HCT116 (cell line): ENCODE data around the gene TBX2. TPM values are rescaled to one million over a fixed set of nuclear protein-coding genes. Genes with fewer than 3 reads are reported as not detected.

ENCODE experiments used
- ATAC-seq: fragments of 200-7000 bp; cut with Tn5 transposase; 2 replicates; pipeline ENCODE4 v1.9.1; 2020; ENCODE audit warnings: mild to moderate bottlenecking, moderate library complexity
- BruUV-seq: library from RNA; stranded (reverse); fragments of 400-500 nt; replicated peaks from 2 replicates; lab custom pipeline; 2021; lab: Mats Ljungman, UMichigan
- CTCF ChIA-PET: fragments of 300-600 bp; sonication (Branson Sonifier 250); formaldehyde crosslinking; loops from one replicate; lab custom pipeline; 2021; ENCODE audit warnings: antibody characterized with exemption; lab: Charles Lee
- POLR2A ChIA-PET: fragments of 300-600, 350-600 bp; sonication (Branson Sonifier 250); formaldehyde crosslinking; loops from one replicate; lab custom pipeline; 2021; ENCODE audit warnings: antibody characterized with exemption; lab: Charles Lee
- RAD21 ChIA-PET, 2 experiments: fragments of 300-600 bp; sonication (Branson Sonifier 250); formaldehyde crosslinking; loops; one replicate each; lab custom pipeline; 2023; ENCODE audit warnings: low total read pairs in 2 of 2; ENCODE audit not compliant: uncharacterized antibody in 2 of 2, unreplicated experiment in 2 of 2, low non-redundant PET in 1 of 2; lab: Charles Lee
- DNase-seq: peaks from one replicate; pipeline ENCODE4 v3.0.0-alpha.2; 2010; ENCODE audit warnings: low read depth, low spot score
- H2AFZ ChIP-seq: fragments of 200-600 bp; shearing (Covaris generic), sonication (generic); 2 replicates; pipeline ENCODE4 v1.6.1; 2017; ENCODE audit warnings: low read depth, mixed run types, mixed read lengths, antibody characterized with exemption, low read length; ENCODE audit not compliant: poor library complexity, severe bottlenecking
- H3K27ac ChIP-seq: 2 replicates; pipeline ENCODE4 v1.5.1; 2012; ENCODE audit warnings: low read depth, low read length
- H3K27me3 ChIP-seq: fragments of 200-600 bp; sonication (generic); 2 replicates; pipeline ENCODE4 v1.6.1; 2016; ENCODE audit warnings: mixed run types, low read length, mixed read lengths; ENCODE audit not compliant: insufficient read depth
- H3K36me3 ChIP-seq, 2 experiments: fragments of 200-500 bp in 1 of 2; fragments of 200-600 bp in 1 of 2; sonication (Bioruptor generic) in 1 of 2; sonication (generic) in 1 of 2; 2 replicates each; pipeline versions ENCODE4 v1.5.1 to v1.6.1; 2014 to 2016; ENCODE audit warnings: low read length in 2 of 2, inconsistent platforms in 1 of 2, mixed read lengths in 1 of 2, mixed run types in 1 of 2; ENCODE audit not compliant: insufficient read depth in 2 of 2, control insufficient read depth in 1 of 2
- H3K4me1 ChIP-seq, 2 experiments: fragments of 200-600 bp in 1 of 2; sonication (generic) in 1 of 2; 2 replicates each; pipeline versions ENCODE4 v1.5.1 to v1.6.1; 2012 to 2017; ENCODE audit warnings: low read length in 2 of 2, inconsistent platforms in 1 of 2, mild to moderate bottlenecking in 1 of 2, mixed read lengths in 1 of 2, mixed run types in 1 of 2, moderate library complexity in 1 of 2; ENCODE audit not compliant: insufficient read depth in 2 of 2, control insufficient read depth in 1 of 2
- H3K4me2 ChIP-seq: fragments of 200-600 bp; sonication (generic); 2 replicates; pipeline ENCODE4 v1.6.1; 2017; ENCODE audit warnings: mixed run types, low read length, mixed read lengths
- H3K4me3 ChIP-seq, 2 experiments: fragments of 200-600 bp in 1 of 2; sonication (generic) in 1 of 2; replicated peaks in 1 of 2; 2 replicates each; pipeline ENCODE4 v1.5.1; 2011 to 2016; ENCODE audit warnings: low read length in 2 of 2, control low read depth in 1 of 2, low read depth in 1 of 2, mild to moderate bottlenecking in 1 of 2, mixed read lengths in 1 of 2, mixed run types in 1 of 2
- H3K79me2 ChIP-seq: fragments of 200-600 bp; sonication (generic); 2 replicates; pipeline ENCODE4 v1.6.1; 2017; ENCODE audit warnings: mild to moderate bottlenecking, mixed run types, low read length, moderate library complexity, mixed read lengths; ENCODE audit not compliant: insufficient read depth
- H3K9ac ChIP-seq: fragments of 200-600 bp; sonication (generic); 2 replicates; pipeline ENCODE4 v1.6.1; 2016; ENCODE audit warnings: low read length, mixed read lengths
- H3K9me2 ChIP-seq: fragments of 200-600 bp; sonication (generic), shearing (Covaris generic); 2 replicates; pipeline ENCODE4 v1.6.1; 2017; ENCODE audit warnings: mixed run types, mild to moderate bottlenecking, moderate library complexity; ENCODE audit not compliant: insufficient read depth
- H3K9me3 ChIP-seq, 2 experiments: fragments of 200-500 bp in 1 of 2; fragments of 200-600 bp in 1 of 2; sonication (Bioruptor generic) in 1 of 2; sonication (generic) in 1 of 2; 2 replicates each; pipeline ENCODE4 v1.6.1; 2014 to 2017; ENCODE audit warnings: low read length in 2 of 2, mixed read lengths in 2 of 2, inconsistent platforms in 1 of 2, low read depth in 1 of 2, mild to moderate bottlenecking in 1 of 2, mixed run types in 1 of 2, moderate library complexity in 1 of 2; ENCODE audit not compliant: control insufficient read depth in 1 of 2, insufficient read depth in 1 of 2
- H4K20me1 ChIP-seq: fragments of 200-600 bp; sonication (generic), shearing (Covaris generic); 2 replicates; pipeline ENCODE4 v1.6.1; 2017; ENCODE audit warnings: mixed run types, mild to moderate bottlenecking, moderate library complexity; ENCODE audit not compliant: insufficient read depth
- CEBPB ChIP-seq: IDR thresholded peaks from 2 replicates; pipeline ENCODE4 v1.6.1; 2012; ENCODE audit warnings: low read depth
- POLR2A ChIP-seq: IDR thresholded peaks from 2 replicates; pipeline ENCODE4 v1.7.0; 2011; ENCODE audit warnings: borderline replicate concordance; ENCODE audit not compliant: insufficient read depth, insufficient read length; ENCODE audit errors: extremely low read depth
- YY1 ChIP-seq: IDR thresholded peaks from 2 replicates; pipeline ENCODE4 v1.6.1; 2011; ENCODE audit warnings: low read length, low read depth, moderate library complexity, mild to moderate bottlenecking; ENCODE audit not compliant: insufficient replicate concordance; ENCODE audit errors: extremely low read depth
- ZFX ChIP-seq: fragments of 450-650 bp; IDR thresholded peaks from 2 replicates; pipeline ENCODE4 v1.6.1; 2017
- ZNF274 ChIP-seq: fragments of 200-500 bp; sonication (Bioruptor generic); IDR thresholded peaks from 2 replicates; pipeline ENCODE4 v1.6.1; 2014; ENCODE audit warnings: mild to moderate bottlenecking, low read depth, low read length, inconsistent platforms
- intact Hi-C: fragments of 100-400 bp; cut with micrococcal nuclease; formaldehyde crosslinking; loops from 2 replicates; pipeline ENCODE4 v1.10.0; 2022
- total RNA-seq: library from RNA; stranded (reverse); gene quantifications from one replicate; pipeline ENCODE4 v1.2.1, GENCODE V29; 2021; ENCODE audit not compliant: unreplicated experiment
- TF ChIP-seq, protein P1 (sequence below), 3 experiments: fragments of 200-600 bp in 1 of 3; sonication (generic) in 1 of 3; IDR thresholded peaks in 2 of 3; conservative IDR thresholded peaks in 1 of 3; 2 replicates each; pipeline ENCODE4 v1.5.1; 2012 to 2017; ENCODE audit warnings: low read depth in 2 of 3, low read length in 2 of 3, antibody characterized with exemption in 1 of 3, borderline replicate concordance in 1 of 3, control low read depth in 1 of 3, mild to moderate bottlenecking in 1 of 3, mixed read lengths in 1 of 3, mixed run types in 1 of 3, moderate library complexity in 1 of 3; ENCODE audit not compliant: insufficient read depth in 1 of 3
- TF ChIP-seq, protein P2 (sequence below): IDR thresholded peaks from 2 replicates; pipeline ENCODE4 v1.6.1; 2012
- TF ChIP-seq, protein P3 (sequence below): IDR thresholded peaks from 2 replicates; pipeline ENCODE4 v1.6.1; 2011; ENCODE audit warnings: mild to moderate bottlenecking, low read length, moderate library complexity; ENCODE audit not compliant: insufficient replicate concordance; ENCODE audit errors: extremely low read depth

TBX2 gene
- total RNA-seq, 1 experiment from 2014 or later: 0.71 TPM

DNA sequence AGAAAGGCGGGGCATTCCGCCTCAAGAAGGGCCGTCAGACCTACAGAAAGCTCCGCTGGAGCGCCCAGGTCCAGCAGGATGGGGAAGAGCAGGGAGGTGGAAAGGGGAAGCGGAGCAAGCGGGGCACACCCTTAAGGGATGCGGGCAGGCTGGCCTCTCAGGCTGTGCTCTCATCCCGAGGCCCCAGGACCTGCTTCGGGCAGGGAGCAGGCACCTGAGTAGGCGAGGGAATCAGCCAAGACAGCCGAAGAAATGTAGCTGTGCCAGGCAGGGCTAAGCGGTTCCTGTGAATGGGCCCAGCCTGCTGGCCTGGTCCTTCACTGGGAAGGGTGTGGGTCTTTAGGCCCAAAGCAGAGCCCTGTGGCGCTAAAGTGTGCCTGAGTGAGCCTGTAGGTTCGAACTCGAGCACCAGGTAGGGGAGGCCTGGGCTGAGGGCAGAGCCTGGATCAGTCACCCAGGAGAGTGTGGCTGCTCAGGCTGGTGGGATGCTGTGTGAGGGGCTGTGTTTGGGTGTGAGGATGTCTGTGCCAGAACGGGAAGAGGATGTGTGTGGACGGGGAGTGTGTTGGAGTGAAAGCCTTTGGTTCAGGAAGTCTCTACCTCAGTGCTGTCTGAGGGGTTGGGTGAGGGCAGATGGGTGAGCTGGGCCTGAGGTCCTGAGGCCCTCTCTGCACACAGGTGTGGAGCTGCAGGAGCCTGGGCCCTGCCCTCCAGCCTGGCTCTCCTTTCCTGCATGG lies 55.8 kb downstream of the TBX2 start:
- DNase-seq (no peak), ATAC-seq (no peak)
- no TSS peak for BruUV-seq
- H3K9me3 ChIP-seq: no peaks in the 10 kb centered on the region
- no peaks in the 10 kb centered on the region for H3K4me1 ChIP-seq
- RAD21 ChIA-PET: no interaction called here
- intact Hi-C loops: no loop called here
- no peak overlapping the region for H3K9ac ChIP-seq
- POLR2A ChIA-PET: no interaction called here
- no peak overlapping the region; the same call in 1 of the 2 replicates for H3K27ac ChIP-seq
- H2AFZ ChIP-seq: no peak overlapping the region
- CTCF ChIA-PET: no interaction called here
- no peaks in the 10 kb centered on the region for H3K36me3 ChIP-seq
- no peak overlapping the region for H3K4me3 ChIP-seq
- no peaks in the 10 kb centered on the region for H3K9me2 ChIP-seq
- H3K27me3 ChIP-seq: no peaks in the 10 kb centered on the region
- no peaks in the 10 kb centered on the region for H3K79me2 ChIP-seq
- H4K20me1 ChIP-seq: no peaks in the 10 kb centered on the region
- TF ChIP-seq, protein P1, sequence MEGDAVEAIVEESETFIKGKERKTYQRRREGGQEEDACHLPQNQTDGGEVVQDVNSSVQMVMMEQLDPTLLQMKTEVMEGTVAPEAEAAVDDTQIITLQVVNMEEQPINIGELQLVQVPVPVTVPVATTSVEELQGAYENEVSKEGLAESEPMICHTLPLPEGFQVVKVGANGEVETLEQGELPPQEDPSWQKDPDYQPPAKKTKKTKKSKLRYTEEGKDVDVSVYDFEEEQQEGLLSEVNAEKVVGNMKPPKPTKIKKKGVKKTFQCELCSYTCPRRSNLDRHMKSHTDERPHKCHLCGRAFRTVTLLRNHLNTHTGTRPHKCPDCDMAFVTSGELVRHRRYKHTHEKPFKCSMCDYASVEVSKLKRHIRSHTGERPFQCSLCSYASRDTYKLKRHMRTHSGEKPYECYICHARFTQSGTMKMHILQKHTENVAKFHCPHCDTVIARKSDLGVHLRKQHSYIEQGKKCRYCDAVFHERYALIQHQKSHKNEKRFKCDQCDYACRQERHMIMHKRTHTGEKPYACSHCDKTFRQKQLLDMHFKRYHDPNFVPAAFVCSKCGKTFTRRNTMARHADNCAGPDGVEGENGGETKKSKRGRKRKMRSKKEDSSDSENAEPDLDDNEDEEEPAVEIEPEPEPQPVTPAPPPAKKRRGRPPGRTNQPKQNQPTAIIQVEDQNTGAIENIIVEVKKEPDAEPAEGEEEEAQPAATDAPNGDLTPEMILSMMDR (IDR thresholded peaks at IDR 0.05 in 2 of 3, conservative IDR thresholded peaks at IDR 0.05 in 1 of 3; ENCODE audit: borderline replicate concordance in 1 of 3, insufficient read depth in 1 of 3, low read depth in 2 of 3, low read length in 2 of 3): no peak
- TF ChIP-seq, protein P2, sequence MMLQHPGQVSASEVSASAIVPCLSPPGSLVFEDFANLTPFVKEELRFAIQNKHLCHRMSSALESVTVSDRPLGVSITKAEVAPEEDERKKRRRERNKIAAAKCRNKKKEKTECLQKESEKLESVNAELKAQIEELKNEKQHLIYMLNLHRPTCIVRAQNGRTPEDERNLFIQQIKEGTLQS: no peak
- TF ChIP-seq ZFX: no peak
- no peak overlapping the region for H3K4me2 ChIP-seq

DNA sequence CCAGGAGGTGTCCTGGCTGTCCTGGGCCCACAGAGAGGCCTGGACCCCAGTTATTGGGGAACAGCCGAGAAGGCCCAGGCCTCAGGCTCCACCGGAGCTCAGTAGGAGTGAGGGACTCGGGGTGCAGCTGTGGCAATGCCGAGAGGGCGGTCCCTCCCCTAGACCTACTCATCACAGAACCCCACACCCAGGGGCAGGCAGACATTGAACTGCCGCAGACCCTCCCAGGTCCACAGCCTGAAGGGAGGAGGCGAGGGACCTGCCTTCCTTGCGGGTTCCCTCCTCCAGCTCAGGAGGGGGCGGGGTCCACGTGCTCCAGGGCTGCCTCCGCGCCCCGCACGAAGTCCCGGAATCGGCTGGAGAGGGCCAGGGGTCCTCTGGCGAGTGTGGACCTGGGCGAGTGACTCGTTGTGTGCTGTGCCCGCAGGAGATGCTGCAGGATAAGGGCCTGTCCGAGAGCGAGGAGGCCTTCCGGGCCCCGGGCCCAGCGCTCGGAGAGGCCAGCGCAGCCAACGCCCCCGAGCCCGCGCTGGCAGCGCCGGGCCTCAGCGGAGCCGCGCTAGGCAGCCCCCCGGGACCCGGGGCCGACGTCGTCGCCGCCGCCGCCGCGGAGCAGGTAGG lies 56.5 kb downstream of the TBX2 start:
- Histone ChIP-seq H3K27ac (no peak overlapping the region; the same call in 1 of the 2 replicates), H3K4me1 (no peaks in the 10 kb centered on the region), H3K9me3 (no peaks in the 10 kb centered on the region), H3K9me2 (no peaks in the 10 kb centered on the region), H3K9ac (no peak overlapping the region), H4K20me1 (no peaks in the 10 kb centered on the region), H3K27me3 (no peaks in the 10 kb centered on the region), H2AFZ (no peak overlapping the region), H3K4me3 (no peak overlapping the region), H3K79me2 (no peaks in the 10 kb centered on the region), H3K4me2 (no peak overlapping the region), H3K36me3 (no peaks in the 10 kb centered on the region)
- ATAC-seq (no peak), DNase-seq (no peak)
- no TSS peak for BruUV-seq
- TF ChIP-seq CEBPB (no peak), YY1 (no peak), POLR2A (no peak), ZNF274 (no peak)
- TF ChIP-seq, protein P3, sequence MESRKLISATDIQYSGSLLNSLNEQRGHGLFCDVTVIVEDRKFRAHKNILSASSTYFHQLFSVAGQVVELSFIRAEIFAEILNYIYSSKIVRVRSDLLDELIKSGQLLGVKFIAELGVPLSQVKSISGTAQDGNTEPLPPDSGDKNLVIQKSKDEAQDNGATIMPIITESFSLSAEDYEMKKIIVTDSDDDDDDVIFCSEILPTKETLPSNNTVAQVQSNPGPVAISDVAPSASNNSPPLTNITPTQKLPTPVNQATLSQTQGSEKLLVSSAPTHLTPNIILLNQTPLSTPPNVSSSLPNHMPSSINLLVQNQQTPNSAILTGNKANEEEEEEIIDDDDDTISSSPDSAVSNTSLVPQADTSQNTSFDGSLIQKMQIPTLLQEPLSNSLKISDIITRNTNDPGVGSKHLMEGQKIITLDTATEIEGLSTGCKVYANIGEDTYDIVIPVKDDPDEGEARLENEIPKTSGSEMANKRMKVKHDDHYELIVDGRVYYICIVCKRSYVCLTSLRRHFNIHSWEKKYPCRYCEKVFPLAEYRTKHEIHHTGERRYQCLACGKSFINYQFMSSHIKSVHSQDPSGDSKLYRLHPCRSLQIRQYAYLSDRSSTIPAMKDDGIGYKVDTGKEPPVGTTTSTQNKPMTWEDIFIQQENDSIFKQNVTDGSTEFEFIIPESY: no peak
- POLR2A ChIA-PET: no interaction called here
- intact Hi-C loops: no loop called here
- RAD21 ChIA-PET: no interaction called here
- CTCF ChIA-PET: no interaction called here
